GM19463 (cell line): Measurements from ENCODE around the gene HOXC11.

Source experiments
- ATAC-seq: cut with Tn5 transposase; IDR thresholded peaks from one replicate; pipeline ENCODE4 v1.9.1; 2021; ENCODE audit warnings: mild to moderate bottlenecking, moderate library complexity; ENCODE audit not compliant: unreplicated experiment

HOXC11 gene

DNA sequence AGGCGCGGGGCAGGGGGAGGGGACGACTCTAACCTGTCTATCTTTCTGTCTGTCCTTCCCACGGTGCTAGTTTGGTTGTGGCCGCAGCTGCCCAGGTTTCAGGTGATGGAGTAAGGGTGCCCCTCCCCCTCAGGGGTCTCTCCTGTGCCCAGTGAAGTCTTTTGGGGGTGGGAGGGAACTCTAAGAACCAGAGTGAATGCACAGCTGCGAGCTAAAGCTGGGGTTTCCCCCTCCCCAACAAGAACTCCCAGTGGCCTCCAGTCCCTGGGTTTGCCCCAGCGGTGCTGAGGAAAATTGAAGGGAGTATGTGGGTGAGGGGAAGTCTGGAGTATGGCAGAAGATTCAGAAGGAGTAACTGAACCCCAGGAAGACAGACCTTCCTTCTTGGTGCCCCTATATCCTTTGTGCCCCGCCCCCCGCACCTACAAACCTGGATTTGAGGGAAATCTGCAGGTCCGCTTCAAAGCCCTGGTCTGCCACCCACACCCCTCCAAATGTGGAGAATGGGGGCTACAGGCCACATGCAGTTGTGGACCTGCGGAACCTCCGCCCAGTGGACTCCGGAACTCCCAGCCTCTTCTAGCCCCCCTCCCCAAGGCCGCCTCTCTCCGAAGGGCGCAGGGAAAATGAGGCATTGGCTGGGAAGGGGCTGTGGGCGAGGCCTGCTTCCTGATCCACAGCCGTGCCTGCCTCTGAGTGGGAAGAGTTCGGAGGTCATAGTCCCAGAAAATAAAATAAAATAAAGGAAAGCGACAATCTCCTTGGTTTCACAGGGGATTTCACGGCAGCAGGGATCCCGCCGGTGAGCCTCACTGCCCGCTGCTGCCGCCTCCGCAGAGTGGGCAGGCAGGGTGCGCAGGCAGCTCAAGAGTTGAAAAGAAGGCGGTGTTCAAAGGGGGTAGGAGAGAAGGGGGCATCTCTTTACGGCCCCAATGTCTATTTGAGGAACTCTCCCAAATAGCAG is 23.6 kb downstream of the HOXC11 start:
- ATAC-seq: no peak

DNA sequence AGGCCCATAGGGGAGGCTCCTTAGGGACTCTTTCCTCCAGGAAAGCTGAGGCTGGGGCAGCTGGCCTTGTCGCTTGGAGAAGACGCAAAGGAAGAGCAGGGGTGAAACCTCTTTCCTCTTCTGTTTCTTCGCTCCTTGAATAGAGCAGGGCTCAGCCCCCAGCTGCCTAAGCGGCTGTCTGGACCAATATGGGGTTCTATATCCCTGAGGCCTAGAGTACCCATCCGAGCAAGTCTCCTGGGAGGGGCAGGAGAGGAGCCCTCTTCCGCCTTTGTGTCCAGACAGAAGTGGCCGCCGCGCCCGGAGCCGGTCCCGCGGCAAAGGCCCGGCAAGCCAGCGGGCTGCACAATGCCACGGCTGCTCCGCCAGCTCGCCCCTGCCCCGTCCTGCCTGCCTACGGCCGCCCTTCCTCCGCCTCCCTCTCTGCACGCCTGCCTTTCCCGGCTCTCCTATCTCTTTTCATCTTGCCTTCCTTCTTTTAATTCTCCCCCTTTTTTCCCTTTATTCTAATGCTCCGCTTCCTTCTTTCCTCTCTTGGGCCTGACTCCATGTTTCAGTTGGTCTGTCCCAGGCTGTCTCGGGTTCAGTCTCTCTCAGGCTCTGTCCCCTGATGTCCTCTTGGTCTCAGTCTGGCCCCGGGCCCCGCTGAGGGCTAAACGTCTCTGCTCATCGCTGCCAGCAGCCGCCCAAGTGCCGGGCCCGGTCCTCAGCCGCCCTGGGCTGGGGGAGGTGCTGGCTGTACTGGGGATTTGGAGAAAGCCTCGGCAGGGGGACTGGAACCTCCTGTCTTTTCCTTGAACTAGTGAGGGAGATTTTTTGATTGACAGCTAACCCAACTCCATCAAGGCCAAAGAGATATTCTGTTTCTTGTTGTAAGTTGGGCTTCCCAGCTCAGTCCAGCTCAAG is 24.5 kb downstream of the HOXC11 start:
- no peak for ATAC-seq

DNA sequence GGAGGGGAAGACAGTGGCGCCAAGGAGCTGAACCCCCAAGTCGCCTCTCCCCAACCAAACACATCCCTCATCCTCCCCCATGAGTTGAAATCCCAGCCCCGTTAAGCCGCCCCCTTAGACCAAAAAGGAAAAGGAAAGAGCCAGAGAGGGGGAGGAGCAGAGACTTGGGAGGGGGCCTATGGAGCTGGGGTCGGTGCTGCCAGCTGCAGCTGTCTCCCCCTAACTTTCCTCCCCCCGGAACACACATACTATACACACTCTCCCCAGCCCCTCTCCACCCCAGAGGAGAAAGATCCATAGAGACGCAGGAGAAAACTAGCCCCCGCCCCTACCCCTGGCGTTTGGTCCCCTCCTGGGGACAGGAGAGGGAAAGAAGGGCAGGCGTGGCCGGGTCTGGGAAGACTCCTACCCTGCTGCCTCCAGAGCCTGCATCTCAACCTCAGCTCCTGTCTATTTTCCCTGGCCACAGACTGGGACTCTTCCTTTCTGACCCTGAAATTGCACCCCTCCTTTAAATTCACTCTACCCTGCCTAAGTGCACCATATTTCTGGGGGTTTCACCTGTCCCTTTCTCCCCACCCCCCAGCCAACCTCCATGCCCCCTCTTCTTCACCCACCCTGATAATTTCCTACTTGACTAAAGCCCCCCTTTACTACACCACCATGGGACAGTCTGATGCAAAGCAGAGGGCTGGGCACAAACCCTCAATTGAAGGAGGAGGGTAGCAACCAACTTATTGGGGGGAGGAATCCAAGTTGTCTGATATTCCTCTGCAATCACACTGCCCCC is 25.4 kb downstream of the HOXC11 start:
- no peak for ATAC-seq

DNA sequence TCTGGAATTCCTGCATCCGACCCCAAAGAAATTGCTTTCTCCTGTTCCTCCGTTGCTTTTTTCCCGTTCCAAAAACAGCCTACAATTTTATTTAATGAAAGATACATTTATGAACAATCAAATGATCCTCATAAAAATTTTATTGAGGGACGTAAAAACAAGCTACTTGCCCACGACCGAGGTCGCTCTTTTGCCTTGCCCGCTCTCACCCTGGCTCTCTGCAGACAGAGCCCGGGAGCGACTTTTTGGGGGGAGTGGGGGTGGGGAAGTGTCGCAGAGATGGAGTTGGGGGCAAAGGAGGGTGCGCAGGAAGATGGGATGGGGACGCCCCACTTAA is 25.9 kb downstream of the HOXC11 start:
- ATAC-seq: no peak

DNA sequence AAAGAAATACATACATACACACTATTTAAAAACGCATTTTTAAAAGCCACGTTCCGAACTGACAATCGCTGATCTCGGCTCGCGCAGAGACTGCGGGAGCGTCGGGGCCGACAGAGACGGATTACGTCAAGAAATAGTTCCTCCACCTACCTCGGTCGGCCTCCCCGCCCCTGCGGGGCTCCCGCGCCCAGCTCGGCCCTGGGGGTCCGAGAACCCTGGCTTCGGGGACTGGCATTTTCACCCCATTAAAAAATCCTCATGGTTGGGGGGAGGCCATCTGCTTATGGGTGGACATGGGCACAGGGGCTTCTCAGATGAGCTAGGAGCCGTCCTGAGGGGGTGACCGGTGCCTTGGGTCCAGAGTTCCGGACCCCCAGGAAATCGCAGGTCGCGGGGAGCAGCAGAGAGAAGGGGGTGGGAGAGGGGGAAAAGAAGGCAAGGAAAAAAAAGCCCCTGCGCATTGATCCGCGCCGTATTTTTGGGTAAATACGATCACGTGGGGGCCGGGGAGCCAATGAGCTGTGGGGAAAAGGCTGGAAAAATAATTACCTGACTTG is 26.7 kb downstream of the HOXC11 start:
- ATAC-seq: no peak

DNA sequence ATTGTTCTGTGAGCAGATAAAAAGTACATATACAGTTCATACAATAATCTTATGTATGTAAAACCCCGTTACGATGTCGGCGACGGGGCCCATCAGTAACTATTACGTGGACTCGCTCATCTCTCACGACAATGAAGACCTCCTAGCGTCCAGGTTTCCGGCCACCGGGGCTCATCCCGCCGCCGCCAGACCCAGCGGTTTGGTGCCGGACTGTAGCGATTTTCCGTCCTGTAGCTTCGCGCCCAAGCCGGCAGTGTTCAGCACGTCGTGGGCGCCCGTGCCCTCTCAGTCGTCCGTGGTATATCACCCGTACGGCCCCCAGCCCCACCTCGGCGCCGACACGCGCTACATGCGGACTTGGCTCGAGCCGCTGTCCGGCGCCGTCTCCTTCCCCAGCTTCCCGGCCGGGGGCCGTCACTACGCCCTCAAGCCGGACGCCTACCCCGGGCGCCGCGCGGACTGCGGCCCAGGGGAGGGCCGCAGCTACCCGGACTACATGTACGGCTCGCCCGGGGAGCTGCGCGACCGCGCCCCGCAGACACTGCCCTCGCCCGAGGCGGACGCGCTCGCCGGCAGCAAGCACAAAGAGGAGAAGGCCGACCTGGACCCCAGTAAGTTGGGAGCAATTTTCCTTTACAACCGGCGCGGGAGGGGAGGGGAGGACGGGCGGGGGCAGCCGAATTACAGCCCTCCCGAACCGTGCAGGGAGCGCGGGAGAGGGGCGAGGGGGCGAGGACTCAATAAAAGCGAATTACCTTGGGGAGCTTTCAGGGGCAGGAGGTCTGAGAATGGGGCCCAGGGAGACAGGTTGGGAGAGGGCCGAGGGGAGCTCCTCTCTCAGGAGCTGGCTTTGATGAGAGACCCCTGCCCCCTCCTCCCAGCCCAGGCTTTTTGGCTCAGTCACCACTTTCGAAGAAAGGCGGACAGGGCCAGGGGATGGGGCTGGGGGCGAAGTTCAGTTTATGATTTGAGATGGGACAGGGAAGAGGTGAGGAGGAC is 27.5 kb downstream of the HOXC11 start, which contains the start of gene HOXC9:
Gene HOXC9 (plus strand): TSS at position 46 of the 999 bp plus-strand sequence. CDS start 28 bp downstream, at position 74.
- no peak for ATAC-seq

DNA sequence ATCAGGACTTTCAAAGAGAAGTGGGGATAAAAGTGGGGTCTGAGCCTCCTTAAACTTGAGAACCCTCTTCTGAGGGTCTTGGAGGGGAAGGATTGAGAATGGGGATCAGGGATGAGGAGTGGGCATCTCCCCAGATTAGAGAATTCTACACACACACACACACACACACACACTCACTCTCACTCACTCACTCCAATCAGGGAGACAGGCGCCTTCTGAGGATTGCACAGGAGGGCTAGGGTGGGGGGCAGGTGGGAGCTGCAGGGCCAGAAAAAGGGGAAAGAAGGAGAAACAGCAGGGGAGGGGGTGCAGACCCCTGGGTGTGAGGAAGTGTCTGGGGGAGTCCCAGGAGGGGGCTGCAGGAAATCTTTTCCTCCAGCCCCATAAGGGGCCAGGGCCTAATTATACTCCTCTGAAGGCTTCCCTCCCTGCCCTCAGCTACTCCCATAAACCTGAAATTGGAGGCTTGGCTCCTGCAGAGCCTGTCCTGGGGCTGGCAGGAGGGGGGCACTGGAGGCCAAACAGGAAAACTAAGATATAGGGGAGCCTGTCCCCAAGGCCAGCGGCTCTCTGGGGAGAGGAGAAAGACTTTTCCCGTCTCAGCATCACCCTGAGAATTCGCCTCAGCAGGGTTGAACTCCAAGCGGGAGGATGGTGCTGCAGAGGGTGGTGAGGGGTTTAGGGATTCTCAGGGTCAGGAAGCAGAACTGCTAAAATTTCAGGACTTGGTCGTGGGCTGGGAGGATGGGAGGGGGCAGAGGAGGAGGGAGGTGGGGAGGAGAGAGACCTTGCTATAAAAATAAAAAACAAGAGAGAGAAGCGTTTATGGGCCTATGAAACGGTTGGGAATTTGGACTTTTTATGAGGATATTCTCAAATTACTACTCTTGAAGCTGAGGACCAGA is 28.6 kb downstream of the HOXC11 start:
- ATAC-seq: no peak

DNA sequence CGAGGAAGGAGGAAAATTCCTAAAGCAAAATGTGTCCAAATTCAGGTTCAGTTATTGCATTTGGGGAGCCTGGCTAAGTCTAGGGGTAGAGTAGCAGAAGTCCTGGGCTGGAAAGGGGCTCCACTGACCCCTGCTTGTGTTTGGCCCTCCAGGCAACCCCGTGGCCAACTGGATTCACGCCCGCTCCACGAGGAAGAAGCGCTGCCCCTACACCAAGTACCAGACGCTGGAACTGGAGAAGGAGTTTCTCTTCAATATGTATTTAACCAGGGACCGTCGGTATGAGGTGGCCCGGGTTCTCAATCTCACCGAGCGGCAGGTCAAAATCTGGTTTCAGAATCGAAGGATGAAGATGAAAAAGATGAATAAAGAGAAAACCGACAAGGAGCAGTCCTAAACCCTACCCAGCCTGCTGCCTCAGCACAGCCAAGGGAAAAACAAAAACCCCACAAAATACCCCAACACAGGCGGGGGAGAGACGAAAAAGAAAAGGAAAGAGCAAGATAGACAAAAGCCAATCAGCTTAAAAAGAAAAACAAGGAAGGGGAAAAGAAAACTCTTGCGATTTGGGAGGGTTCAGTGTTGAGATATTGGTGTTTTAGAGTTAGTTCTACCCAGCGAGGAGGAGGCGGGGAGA is 29.5 kb downstream of the HOXC11 start:
- no peak for ATAC-seq

DNA sequence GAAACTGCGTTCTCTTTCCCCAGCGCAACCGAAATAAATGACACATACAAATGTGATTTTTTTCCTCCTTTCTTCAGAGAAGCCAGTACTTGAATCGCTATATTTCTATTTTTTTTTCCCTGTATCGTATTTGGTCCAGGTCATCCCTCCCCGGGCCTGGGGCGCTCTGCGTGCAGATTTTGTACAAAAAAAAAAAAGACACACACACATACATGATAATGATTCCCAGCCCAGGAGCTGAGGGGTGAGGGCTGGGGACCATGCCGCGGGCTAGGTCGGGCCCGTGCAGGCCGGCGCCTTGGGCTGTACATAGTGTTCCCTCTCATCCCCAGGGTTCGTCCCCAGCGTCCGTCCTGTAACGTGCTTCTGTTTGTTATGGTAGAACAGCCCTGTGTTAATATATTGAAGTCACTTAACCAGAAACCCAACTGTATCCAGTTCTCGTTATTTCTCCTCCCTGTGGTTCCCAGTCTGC is 30.0 kb downstream of the HOXC11 start:
- ATAC-seq: no peak

DNA sequence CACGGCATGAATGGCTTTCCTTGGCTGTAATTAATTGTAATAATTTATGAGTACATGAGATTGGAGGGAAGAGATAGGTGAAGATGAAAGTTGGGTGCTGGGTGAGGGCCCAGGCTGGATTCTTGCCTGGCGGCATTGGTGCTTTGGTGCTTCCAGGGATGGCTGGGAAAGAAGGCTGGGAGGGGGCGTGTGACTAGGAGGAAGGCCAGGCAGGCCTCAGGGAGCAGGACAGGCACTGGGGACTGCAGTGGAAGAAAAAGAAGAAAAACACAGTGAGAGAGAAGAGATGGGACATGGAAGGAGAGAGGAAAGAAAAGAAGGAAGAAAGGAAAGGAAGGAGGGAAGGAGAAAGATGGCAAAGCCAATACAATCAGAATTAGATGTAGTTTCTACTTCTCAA is 30.7 kb downstream of the HOXC11 start:
- ATAC-seq: no peak

DNA sequence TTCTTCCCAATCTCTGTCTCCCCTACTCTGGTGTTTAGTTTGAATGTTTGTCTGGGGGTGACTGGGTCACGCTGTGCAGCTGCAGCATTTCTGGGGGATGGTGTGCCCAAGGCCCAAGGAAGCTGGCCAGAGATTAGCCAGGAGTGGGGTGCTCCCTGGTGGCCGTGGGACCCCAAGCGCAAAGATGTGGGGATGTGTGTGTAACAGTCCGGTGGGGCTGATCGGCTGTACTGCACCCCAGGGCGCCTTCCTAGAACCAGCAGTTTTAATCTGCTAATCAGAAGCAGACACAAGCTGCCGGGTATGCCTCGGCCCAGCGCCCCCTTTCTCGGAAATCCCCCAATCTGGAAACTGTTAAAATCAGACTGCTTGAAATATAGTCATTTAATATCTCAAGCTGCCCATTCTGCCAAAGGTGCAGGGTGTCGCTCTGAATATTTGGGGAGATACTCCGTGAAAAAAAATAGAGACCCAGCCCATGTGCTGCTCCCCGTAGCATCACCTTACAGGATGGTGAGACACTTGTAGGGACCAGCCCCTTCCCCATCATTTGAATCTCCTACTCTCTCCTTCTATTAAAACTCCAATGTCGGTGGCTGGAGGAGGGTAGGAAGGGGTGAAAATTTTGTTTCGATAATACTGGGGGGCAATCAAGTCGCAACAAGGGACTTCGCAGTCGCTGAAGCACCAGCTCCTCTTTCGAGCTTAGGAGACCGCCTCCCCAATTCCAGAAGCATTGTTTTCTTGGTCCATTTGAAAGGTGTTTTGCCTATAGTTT is 31.3 kb downstream of the HOXC11 start:
- no peak for ATAC-seq

DNA sequence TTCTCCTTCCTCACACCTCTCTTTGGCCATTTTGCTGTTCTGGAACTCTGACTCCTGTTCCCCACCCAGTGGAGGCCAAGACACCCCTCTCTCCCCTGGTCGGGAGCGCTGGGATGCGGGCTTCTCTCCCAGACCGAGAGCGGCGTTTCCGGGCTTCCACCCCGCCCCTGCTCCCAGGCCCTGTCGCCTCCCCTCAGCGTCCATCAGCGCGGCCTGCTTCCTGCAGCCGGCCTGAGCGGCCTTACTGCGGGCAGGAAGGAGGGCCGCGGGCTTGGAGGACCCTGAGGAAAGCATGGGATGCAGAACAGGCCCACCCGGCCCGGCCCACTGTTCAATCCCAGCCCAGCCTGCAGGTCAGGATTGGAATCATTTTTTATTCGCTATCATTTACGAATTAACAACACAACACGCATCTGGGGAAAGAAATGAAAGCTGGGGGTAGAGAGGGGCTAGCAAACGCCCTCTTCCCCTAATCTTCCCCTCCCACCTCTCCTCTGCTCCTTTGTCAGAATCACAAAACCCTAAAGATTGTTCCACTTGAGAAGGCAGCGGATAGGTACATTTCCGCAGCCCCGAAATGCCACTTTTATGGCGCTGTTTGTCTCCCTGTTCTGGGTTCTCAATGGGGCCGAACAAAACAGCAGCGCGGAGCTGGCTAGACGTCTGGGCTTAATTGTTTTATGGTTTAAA is 32.1 kb downstream of the HOXC11 start:
- ATAC-seq: no peak

DNA sequence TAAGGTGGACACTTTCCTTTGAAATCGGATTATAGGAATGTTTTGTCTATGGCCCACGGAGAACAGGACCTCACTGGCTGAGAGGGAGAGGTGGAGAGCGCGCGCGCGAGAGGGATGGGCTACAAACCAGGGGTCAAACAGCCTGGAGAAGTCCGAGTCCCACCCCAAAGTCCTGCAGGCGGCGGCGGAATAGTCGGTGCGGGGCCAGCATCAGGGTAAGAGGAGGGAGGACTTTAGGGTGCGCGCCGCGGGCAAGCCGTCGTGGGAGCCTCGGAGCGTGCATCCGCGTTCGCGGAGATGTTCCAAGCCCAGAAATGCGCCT is 32.6 kb downstream of the HOXC11 start:
- ATAC-seq: no peak

DNA sequence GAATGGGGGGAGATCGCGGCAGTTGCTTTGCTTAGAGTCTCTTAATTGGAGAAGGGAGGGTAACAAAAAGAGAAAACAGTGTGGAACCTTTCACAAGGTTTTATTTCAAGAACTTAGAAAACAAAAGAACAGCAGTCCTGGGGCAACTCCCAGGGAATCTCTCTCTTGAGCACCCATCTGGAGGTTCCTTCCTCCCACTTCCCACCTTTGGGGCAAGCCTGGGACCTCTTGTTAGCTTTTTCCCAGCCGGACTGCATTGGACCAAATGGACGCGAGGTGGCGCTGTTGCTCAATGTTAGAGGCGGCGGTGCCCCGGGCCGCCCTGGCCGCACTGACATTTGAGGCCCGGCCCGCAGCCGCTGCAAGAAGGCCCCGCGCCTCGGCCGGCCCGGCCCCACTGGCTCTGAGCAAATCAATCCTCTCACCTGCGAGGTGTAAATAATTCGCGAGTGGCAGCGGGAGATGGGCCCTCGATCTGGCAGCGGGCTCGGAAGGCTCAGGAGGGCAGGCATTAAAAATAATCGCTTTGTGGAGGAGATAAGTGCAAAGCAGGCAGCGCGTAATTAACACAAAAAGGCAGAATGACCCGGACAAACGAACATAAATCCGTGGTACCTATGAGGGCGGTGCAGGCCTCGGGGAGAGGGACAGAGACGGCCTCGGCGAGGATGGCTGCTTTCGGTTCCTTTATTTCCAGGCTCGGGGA is 33.1 kb downstream of the HOXC11 start:
- peak; percentile 63 for ATAC-seq

DNA sequence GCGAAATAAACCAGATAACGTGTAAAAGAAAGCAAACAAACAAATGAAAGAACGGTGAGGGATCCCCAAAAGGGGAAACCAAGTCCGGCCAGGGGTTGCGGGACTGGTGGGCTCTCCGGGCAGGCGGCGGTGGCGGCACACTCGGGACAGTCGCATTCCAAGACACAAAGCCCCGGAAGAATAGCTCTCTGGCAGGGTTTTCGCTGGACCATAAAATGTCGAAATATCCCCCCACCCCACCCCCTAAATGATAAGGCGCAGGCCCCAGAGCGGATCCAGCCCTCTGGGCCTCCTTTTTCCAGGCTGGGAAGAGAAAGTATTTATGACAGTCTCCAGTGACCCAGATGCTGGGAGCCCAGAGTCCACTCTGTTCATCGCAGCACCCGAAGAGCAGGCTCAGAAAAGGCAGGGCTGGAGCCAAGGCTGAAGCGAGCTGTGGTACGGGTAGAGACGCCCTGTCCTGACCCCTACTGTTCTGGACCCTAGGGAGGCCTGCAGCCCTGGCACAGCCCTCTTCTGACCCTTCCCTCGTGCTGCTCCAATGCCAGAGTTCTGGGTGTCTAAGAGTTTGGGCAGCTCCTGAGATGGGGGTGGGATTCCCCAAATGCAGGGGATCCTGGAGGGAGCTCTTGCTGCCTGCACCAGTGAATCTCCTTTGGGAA is 33.8 kb downstream of the HOXC11 start:
- no peak for ATAC-seq
